ENCODE results near the gene NR2C1.

NR2C1 gene

DNA sequence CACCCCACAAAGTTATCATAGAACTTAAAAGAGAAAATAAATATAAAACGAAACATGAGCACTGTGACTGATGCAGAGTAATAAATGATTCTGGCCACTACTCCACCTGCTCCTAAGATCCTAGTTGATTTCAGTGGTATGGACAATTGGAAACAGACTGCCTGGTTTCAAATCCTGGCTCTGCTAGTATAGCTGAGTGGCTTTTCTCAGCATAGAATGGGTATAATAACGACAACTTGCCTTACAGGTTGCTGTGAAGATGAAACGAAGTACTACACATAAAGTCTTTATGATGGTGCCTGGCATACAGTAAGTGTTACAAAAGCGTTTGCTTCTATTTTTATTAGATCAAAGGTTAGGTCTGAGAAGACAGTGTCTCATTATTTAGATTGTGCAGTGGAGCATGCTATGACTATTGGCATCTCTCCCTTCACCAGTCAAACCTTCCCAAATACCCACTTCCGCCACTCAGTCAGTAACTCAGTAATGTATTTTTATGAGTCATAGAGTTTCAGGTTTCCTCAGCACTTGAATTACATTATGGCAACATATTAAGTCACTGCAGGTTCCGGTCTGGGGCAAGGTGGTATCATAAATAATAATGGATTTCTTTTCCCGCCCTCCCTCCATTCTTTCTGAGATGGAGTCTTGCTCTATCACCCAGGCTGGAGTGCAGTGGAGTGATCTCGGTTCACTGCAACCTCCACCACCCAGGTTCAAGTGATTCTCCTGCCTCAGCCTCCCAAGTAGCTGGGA, 29.7 kb upstream of the NR2C1 start (continued):
- TF ChIP-seq, protein P1, sequence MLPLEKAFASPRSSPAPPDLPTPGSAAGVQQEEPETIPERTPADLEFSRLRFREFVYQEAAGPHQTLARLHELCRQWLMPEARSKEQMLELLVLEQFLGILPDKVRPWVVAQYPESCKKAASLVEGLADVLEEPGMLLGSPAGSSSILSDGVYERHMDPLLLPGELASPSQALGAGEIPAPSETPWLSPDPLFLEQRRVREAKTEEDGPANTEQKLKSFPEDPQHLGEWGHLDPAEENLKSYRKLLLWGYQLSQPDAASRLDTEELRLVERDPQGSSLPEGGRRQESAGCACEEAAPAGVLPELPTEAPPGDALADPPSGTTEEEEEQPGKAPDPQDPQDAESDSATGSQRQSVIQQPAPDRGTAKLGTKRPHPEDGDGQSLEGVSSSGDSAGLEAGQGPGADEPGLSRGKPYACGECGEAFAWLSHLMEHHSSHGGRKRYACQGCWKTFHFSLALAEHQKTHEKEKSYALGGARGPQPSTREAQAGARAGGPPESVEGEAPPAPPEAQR (tag by site-specific recombination; IDR thresholded peaks at IDR 0.05) = no peak
- TF ChIP-seq ZNF350 (tag by site-specific recombination; IDR thresholded peaks at IDR 0.05) = no peak
- TF ChIP-seq HOXD13 (CRISPR knock-in tag; IDR thresholded peaks at IDR 0.05; ENCODE audit: borderline replicate concordance) = no peak
- TF ChIP-seq, protein P2, sequence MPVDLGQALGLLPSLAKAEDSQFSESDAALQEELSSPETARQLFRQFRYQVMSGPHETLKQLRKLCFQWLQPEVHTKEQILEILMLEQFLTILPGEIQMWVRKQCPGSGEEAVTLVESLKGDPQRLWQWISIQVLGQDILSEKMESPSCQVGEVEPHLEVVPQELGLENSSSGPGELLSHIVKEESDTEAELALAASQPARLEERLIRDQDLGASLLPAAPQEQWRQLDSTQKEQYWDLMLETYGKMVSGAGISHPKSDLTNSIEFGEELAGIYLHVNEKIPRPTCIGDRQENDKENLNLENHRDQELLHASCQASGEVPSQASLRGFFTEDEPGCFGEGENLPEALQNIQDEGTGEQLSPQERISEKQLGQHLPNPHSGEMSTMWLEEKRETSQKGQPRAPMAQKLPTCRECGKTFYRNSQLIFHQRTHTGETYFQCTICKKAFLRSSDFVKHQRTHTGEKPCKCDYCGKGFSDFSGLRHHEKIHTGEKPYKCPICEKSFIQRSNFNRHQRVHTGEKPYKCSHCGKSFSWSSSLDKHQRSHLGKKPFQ (tag by site-specific recombination; IDR thresholded peaks at IDR 0.05) = no peak; the same call in 1 of the 2 replicates
- TF ChIP-seq ZNF433 (tag by site-specific recombination; IDR thresholded peaks at IDR 0.05; ENCODE audit: low read depth) = no peak
- TF ChIP-seq EGR2 (tag by site-specific recombination; IDR thresholded peaks at IDR 0.05; ENCODE audit: low read depth) = no peak
- no peak for TF ChIP-seq PRDM1 (tag by site-specific recombination; IDR thresholded peaks at IDR 0.05)
- no peak for TF ChIP-seq ZNF677 (tag by site-specific recombination; IDR thresholded peaks at IDR 0.05)
- peak; percentile 89; the same call in 1 of the 2 replicates for TF ChIP-seq ZNF324 (tag by site-specific recombination; IDR thresholded peaks at IDR 0.05)
- TF ChIP-seq ZNF585B (tag by site-specific recombination; IDR thresholded peaks at IDR 0.05) = no peak
- TF ChIP-seq TRIM28 (IDR thresholded peaks at IDR 0.05; ENCODE audit: borderline replicate concordance, low read length) = peak; percentile 77; the same call in 1 of the 2 replicates
- no peak; the same call in 1 of the 2 replicates for TF ChIP-seq ZNF214 (tag by site-specific recombination; IDR thresholded peaks at IDR 0.05; ENCODE audit: borderline replicate concordance)
- peak; percentile 98 for TF ChIP-seq ZNF366 (tag by site-specific recombination; conservative IDR thresholded peaks at IDR 0.05)
- TF ChIP-seq, protein P3, sequence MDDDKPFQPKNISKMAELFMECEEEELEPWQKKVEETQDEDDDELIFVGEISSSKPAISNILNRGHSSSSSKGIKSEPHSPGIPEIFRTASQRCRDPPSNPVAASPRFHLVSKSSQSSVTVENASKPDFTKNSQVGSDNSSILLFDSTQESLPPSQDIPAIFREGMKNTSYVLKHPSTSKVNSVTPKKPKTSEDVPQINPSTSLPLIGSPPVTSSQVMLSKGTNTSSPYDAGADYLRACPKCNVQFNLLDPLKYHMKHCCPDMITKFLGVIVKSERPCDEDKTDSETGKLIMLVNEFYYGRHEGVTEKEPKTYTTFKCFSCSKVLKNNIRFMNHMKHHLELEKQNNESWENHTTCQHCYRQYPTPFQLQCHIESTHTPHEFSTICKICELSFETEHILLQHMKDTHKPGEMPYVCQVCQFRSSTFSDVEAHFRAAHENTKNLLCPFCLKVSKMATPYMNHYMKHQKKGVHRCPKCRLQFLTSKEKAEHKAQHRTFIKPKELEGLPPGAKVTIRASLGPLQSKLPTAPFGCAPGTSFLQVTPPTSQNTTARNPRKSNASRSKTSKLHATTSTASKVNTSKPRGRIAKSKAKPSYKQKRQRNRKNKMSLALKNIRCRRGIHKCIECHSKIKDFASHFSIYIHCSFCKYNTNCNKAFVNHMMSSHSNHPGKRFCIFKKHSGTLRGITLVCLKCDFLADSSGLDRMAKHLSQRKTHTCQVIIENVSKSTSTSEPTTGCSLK (tag by site-specific recombination; IDR thresholded peaks at IDR 0.05) = no peak
- TF ChIP-seq ZNF501 (tag by site-specific recombination; IDR thresholded peaks at IDR 0.05) = peak; percentile 90
- TF ChIP-seq ZNF791 (tag by site-specific recombination; IDR thresholded peaks at IDR 0.05) = no peak
- TF ChIP-seq, protein P4, sequence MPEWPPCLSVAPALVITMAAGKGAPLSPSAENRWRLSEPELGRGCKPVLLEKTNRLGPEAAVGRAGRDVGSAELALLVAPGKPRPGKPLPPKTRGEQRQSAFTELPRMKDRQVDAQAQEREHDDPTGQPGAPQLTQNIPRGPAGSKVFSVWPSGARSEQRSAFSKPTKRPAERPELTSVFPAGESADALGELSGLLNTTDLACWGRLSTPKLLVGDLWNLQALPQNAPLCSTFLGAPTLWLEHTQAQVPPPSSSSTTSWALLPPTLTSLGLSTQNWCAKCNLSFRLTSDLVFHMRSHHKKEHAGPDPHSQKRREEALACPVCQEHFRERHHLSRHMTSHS (tag by site-specific recombination; IDR thresholded peaks at IDR 0.05) = no peak
- no peak for TF ChIP-seq ZNF114 (tag by site-specific recombination; IDR thresholded peaks at IDR 0.05)
- TF ChIP-seq, protein P5, sequence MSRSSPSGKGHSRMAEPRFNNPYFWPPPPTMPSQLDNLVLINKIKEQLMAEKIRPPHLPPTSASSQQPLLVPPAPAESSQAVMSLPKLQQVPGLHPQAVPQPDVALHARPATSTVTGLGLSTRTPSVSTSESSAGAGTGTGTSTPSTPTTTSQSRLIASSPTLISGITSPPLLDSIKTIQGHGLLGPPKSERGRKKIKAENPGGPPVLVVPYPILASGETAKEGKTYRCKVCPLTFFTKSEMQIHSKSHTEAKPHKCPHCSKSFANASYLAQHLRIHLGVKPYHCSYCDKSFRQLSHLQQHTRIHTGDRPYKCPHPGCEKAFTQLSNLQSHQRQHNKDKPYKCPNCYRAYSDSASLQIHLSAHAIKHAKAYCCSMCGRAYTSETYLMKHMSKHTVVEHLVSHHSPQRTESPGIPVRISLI (tag by site-specific recombination; IDR thresholded peaks at IDR 0.05) = peak; percentile 74
- peak; percentile 94 for TF ChIP-seq ZXDB (tag by site-specific recombination; IDR thresholded peaks at IDR 0.05)
- peak; percentile 89; the same call in 1 of the 2 replicates for TF ChIP-seq ZNF558 (tag by site-specific recombination; IDR thresholded peaks at IDR 0.05)
- no peak; the same call in 1 of the 2 replicates for TF ChIP-seq ZNF121 (tag by site-specific recombination; IDR thresholded peaks at IDR 0.05)
- no peak for TF ChIP-seq RBAK (tag by site-specific recombination; IDR thresholded peaks at IDR 0.05)
- peak; percentile 93 for TF ChIP-seq ZBTB44 (tag by site-specific recombination; IDR thresholded peaks at IDR 0.05)
- peak; percentile 96 for TF ChIP-seq KLF17 (tag by site-specific recombination; IDR thresholded peaks at IDR 0.05)
- TF ChIP-seq ZNF394 (tag by site-specific recombination; IDR thresholded peaks at IDR 0.05; ENCODE audit: borderline replicate concordance) = peak; percentile 79; the same call in 1 of the 2 replicates
- no peak for TF ChIP-seq ZNF768 (tag by site-specific recombination; IDR thresholded peaks at IDR 0.05)
- TF ChIP-seq ZNF580 (tag by site-specific recombination; IDR thresholded peaks at IDR 0.05) = peak; percentile 94
- TF ChIP-seq SCRT1 (tag by site-specific recombination; IDR thresholded peaks at IDR 0.05; ENCODE audit: borderline replicate concordance) = peak; percentile 32

All from HEK293 (cell line).